HG03354 (cell line): Measurements from ENCODE around the gene BRSK2.

Experiments used
- ATAC-seq: cut with Tn5 transposase; IDR thresholded peaks from one replicate; pipeline ENCODE4 v1.9.1; 2021; ENCODE audit warnings: mild to moderate bottlenecking; ENCODE audit not compliant: unreplicated experiment, poor library complexity, severe bottlenecking

The BRSK2 gene

GRCh38 chr11:1446623-1447022, 56.9 kb downstream of the BRSK2 start:
- ATAC-seq: no peak

DNA sequence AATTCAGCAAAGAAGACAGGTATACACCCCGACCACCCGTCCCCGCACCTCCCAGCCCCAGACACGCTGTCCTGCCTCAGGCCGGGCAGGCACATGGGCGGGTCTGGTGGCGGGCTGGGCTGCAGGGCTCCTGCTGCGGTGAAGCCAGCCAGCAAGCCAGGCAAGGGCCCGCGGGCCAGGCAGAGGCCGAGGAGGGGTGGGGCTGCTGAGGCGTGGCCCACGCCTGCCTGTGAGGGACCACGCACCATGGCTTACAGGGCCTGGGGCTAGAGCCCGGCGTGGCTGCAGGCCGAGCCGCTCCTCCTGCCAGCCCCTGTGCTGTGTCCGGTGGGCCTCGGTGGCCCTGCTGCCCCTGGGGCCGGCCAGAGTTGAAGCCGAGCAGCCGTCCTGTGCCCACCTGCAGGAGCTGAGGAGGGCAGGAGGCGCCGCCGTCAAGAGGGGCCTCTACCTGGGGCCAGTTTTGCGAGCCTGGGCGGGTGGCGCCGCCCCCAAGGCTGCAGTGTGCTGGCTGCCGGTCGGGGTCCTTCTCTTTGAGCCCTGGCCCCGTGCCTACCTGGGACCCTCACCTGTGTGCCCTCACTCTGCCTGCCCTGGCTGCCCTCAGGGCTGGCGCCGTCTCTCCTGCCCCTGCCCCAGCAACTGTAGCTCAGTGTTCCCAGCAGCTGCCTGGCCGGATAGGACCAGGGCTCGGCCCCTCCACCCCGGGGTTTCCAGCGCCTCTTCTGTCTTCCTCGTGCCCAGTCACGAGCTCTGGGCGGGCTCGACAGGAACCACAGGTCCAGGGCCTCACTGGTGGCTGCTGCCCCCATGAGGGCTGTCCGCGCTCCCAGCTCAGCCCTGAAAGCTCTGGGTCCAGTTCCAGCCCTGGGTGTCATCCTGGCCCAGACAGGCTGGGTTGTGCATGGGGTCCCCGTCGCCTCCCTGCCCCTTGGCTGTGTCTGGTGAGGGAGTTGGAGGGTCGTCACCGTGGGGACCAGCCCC, 58.4 kb downstream of the BRSK2 start:
- ATAC-seq: no peak

- no peak for ATAC-seq
Measured at GRCh38 chr11:1448882-1449281, 59.1 kb downstream of the BRSK2 start.

- no peak for ATAC-seq
Measured at GRCh38 chr11:1449490-1450243, 59.9 kb downstream of the BRSK2 start.

DNA sequence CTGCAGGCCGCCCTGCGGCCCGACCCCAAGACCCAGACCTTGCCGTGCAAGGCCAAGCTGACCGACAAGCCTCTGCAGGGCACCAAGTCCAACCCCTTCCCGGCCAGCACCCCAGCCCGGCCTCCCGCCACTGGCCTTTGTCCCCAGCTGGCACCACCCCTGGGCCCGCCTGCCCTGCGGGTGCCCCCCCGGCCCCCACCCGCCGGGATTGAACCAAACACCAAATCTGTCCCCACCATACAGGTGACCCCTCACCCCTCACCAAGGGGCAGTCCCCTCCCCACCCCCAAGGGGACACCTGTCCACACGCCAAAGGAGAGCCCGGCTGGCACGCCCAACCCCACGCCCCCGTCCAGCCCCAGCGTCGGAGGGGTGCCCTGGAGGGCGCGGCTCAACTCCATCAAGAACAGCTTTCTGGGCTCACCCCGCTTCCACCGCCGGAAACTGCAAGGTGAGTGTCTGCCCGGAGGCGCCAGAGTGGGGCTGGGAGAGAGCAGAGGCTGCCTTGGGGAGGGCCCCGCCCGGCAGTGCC, 60.7 kb downstream of the BRSK2 start:
- no peak for ATAC-seq

- no peak for ATAC-seq
Measured at GRCh38 chr11:1450949-1451710, 61.4 kb downstream of the BRSK2 start.

DNA sequence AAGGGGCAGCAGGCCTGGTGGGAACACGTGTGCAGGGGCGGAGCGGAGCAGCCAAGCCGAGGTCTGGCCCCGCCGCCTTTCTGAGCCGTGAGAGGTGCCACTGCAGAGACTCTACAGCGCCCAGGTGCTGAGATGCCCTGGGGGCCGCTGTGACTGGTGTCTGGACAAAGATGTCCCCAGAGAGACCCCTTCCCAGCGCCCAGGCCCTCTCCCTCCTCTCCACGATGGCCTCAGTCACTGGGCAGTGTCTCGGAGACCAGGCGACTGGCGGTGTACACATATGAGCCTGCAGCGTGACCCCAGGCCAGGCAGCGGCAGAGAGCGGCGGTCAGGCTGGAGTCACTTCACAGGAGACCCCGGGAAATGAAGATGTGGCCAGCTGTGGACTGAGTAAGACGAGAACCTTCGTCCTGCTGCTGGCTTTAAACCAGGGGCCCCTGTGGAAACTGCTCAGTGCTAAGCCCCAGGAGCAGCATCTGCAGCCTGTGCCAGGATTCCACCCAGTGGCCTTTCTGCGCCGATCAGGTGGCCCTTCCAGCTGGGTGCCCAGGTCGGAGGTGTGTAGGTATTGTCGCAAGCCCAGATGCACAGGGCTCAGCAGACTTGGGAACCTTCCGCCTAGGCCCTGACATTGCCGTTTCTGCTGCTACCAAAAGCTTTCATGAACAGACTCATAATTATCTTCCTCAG, 62.2 kb downstream of the BRSK2 start:
- ATAC-seq: no peak

GRCh38 chr11:1452744-1453143, 63.0 kb downstream of the BRSK2 start:
- no peak for ATAC-seq

DNA sequence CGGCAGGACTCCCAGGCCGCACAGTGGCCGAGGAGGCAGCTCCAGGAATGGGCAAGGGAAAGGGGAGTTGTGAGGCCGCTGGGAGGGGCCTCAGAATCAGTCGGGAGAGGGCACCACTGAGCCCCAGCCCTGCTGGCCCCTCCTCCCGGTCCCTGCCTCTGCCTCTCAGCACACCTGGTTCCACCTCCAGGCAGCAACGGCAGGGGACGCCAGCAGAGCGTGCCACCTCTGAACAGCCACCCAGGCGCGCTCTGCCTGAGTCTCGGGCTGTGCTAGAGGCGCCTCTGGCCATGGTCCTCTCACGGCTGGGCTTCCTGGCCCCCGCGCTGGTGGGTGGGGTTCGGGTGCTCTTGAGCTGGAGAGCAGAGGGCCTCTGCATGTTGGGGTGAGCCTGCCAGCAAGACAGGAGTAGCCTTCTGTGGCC, 63.9 kb downstream of the BRSK2 start:
- no peak for ATAC-seq

- ATAC-seq: no peak
Measured at GRCh38 chr11:1454576-1454975, 64.8 kb downstream of the BRSK2 start.

DNA sequence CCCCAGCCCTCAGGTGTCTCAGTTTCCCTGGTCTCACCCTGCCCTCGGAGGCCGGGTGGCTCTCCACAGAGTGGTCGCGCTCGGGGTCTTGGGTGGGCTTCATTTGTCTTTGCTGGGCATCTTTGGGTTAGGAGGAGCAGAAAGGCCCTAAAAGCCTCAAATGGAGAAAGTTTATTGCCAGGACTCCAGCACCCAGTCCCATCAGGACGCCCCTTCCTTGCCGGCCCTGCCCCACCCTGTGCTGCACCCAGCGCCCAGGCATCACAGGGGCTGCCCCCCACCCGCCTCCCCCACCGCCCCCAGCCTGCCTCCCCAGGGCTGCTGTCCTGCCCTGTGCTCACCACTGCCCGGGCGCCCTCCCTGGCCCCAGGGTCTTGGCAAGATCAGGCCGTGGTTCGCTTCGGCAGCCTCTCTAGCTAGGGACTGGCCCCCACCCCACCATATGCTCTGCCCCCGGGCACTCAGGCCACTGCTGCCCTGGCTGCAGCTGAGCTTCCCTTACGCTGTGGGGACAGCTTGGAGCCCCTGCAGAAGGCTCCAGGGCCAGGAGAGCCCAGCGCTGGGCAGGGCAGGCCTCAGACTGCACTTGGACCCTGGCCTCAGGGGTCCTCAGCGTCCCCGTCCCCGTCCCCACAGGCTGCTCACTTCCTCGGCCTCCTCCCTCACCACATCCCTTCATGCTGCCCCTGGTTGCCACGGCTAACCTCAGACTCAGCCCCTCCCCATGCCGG, 65.5 kb downstream of the BRSK2 start:
- no peak for ATAC-seq

DNA sequence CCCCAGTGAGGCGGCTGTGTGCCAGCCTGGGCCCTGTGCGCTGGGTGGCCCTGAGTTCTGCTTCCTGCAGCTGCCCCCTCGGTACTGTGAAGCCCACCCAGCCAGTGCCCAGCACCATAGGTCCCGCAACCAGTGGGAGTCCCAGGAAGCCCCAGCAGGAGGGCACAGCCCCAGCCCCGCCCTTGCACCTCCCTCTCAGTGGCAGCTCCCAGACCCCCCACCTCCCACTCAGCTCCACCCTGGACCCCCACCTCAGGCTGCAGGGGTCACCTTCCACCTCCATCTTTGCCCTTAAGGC, 66.0 kb downstream of the BRSK2 start:
- ATAC-seq: no peak

GRCh38 chr11:1456176-1456575, 66.4 kb downstream of the BRSK2 start:
- ATAC-seq: no peak

DNA sequence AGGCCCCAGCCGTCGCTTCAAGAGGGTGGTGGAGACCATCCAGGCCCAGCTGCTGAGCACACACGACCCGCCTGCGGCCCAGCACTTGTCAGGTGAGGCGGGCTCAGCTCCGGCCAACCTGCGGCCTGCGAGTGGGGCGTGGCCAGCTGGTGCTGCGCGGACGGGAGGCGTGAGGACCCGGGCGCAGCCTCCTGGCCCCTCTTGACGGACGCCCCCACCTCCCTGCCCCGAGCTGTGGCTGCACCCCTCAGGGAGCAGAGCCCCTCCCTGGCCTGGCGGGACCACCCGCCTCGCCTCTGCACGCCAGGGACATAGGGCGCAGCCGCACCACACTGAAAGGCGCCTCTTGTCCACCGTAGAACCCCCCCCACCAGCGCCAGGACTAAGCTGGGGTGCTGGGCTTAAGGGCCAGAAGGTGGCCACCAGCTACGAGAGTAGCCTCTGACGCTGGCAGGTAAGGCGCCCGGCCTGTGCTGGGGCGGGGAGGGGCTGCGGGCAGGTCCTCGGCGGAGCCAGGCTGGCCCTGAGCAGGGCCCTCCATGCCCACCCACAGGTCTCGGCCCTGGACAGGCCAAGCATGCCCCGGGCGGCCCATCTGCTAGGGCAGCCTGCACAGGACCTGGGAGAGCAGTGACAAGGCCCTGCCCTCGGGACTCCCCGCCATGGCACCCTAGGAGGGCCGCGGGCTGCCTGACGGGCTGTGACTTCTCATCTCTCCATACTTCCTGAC, 67.0 kb downstream of the BRSK2 start:
- no peak for ATAC-seq

DNA sequence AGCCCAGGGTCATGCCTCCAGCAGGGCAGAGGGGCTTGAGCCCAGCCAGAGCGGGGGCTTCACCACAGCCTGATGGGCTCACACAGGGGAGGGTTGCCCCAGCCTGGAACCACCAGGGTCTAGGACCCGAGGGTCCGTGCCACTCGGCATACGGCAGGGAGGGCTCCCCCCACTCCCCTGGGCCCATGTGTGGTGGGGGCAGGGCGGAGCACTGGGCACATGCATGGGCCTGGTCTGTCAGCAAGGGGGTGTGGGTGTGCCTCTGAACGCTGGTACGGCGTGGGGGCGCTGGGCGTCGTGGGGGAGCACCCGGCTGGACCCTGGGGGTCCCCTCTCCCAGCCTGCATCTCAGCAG, 67.6 kb downstream of the BRSK2 start:
- no peak for ATAC-seq

DNA sequence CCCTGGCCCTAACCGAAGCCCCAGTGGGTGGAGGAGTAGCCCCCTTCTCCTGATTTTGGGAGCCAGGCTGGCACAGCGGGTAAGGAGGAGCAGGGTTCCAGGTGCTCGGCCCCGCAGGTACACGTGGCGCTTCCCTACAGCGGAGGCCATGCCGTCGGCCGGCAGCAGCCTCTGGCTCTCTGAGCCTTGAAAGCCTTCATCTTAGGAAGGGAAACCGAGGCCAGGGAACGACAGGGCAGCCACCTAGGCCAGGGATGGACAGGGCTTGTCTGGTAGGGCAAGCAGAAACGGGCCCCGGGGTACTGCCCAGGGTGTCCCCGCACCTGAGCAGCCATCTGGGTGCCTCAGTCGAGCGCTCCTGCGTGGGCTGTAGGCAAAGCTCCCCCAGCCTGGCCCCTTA, 68.1 kb downstream of the BRSK2 start:
- no peak for ATAC-seq

DNA sequence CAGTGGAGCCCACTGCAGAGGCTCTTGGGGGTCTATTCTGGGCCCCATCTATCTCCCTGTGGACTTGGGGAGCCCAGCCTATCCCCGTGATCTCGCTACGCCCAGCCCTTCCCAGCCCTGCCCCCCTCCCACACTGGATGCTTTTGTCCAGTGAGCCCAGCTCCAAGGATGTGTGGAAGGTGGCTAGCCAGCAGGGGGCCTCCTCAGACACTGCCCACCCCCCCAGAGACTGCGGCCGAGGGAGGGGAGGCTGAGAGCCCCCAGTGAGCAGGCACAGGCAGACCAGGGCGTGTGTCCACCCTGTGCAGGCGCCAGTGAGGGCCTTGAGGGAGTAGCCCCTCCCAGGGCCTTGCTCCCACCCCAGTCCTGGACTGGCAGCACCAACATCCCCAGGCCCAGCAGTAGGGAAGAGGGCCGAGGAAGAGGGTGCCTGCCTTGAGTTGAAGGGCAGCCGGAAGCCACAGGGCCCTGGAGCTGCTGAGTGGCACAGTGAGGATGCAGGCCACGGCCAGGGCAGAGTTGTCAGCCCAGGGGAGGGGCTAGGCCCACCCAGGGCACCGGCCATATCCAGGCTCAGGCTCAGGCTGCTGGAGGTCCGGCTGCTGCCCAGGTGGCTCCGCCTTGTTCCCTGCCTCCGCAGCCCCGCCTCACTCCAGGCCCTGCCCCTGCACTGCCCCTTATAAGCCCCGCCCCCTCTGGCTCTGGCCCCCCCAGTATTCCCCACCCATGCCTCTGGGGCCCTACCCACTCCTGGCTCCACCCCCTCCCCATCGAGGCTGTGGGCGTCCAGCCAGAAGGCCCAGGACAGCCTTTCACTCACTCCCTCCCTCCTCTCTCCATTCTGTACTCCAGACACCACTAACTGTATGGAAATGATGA, 68.8 kb downstream of the BRSK2 start:
- ATAC-seq: no peak

- no peak for ATAC-seq
Measured at GRCh38 chr11:1459219-1459575, 69.5 kb downstream of the BRSK2 start.
